Stimulated activated naive CD8-positive, alpha-beta T cell treated with anti-CD3 and anti-CD28 coated beads, Interleukin-15, Interleukin-2, amounts not matched to agents 100 ng/mL and 50 ng/mL, for 24 hours (primary cell): Measurements from ENCODE around the gene TRH.
"Not testable (repeated sequence)": the region's sequence is repeated elsewhere in the genome, so short reads cannot be mapped to it uniquely, and the experiment has no call there.

ENCODE experiments used
- H3K27ac Mint-ChIP-seq: one replicate; pipeline ENCODE4 v1.8.0; 2021; ENCODE audit warnings: mild to moderate bottlenecking, mixed read lengths
- H3K27me3 Mint-ChIP-seq: one replicate; pipeline ENCODE4 v1.8.0; 2021; ENCODE audit warnings: mixed read lengths
- H3K36me3 Mint-ChIP-seq: one replicate; pipeline ENCODE4 v1.8.0; 2021; ENCODE audit warnings: low read depth, mixed read lengths
- H3K4me1 Mint-ChIP-seq: one replicate; pipeline ENCODE4 v1.8.0; 2021; ENCODE audit warnings: low read depth, mixed read lengths
- H3K4me3 Mint-ChIP-seq: one replicate; pipeline ENCODE4 v1.8.0; 2021; ENCODE audit warnings: mild to moderate bottlenecking, mixed read lengths
- H3K9me3 Mint-ChIP-seq: one replicate; pipeline ENCODE4 v1.8.0; 2021; ENCODE audit warnings: mixed read lengths

Gene TRH

DNA sequence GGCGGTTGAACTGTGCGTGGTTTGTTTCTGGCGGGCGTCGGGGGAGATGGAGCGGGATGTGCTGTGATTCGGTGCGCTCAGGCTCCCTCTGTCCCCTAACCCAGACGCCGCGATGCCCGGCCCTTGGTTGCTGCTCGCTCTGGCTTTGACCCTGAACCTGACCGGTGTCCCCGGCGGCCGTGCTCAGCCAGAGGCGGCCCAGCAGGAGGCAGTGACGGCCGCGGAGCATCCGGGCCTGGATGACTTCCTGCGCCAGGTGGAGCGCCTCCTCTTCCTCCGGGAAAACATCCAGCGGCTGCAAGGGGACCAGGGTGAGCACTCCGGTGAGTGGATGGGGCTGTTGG, 1.2 kb downstream of the TRH start:
- Mint-ChIP-seq H3K4me3 (no peak overlapping the region), H3K36me3 (no peaks in the 10 kb centered on the region), H3K27me3 (peaks cover 45% of the 10 kb centered on the region), H3K9me3 (no peaks in the 10 kb centered on the region), H3K4me1 (peaks cover 9% of the 10 kb centered on the region), H3K27ac (no peak overlapping the region)

DNA sequence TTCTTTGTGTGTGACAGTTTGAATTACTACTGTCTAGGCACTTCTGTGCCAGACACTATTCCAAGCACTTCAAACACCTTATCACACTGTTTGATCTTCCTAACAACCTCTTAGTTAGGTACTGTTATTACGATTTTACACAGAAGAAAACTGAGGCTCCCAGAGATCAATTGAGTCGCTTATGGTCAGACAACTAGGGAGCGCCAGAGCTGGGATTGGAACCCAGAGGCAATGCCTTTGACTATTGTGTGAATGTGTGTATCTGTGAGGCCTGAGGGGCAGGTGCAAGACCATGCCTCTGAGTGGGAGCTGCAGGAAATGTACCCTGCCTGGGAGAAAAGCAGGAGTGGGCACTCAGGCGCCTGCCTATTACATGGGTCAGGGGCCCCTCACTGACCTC, 1.8 kb downstream of the TRH start:
- Mint-ChIP-seq H3K4me3 (no peak overlapping the region), H3K9me3 (no peaks in the 10 kb centered on the region), H3K27me3 (peaks cover 45% of the 10 kb centered on the region), H3K27ac (no peak overlapping the region), H3K4me1 (peaks cover 9% of the 10 kb centered on the region), H3K36me3 (no peaks in the 10 kb centered on the region)

DNA sequence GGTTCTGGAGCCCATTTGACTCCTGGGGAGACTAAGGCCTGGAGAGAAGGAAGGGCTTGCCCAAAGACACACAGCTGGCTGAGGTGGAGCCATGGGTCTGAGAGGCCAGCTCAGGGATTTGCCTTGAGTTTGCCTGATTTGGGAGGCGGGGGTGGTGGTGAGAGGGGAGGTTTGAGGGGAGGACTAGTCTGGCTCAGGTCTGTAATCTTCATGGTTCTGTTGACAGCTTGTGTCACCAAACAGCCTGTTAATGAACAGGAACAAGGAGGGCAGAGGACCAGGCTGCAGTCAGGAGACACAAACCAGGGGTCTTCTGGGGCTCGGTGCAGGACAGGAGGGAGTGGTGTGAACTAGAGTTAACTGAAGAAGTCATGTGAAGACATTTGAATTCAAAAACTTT, 3.6 kb downstream of the TRH start:
- Mint-ChIP-seq H3K27ac (no peak overlapping the region), H3K4me3 (no peak overlapping the region), H3K27me3 (peaks cover 35% of the 10 kb centered on the region), H3K9me3 (no peaks in the 10 kb centered on the region), H3K4me1 (peaks cover 9% of the 10 kb centered on the region), H3K36me3 (no peaks in the 10 kb centered on the region)

DNA sequence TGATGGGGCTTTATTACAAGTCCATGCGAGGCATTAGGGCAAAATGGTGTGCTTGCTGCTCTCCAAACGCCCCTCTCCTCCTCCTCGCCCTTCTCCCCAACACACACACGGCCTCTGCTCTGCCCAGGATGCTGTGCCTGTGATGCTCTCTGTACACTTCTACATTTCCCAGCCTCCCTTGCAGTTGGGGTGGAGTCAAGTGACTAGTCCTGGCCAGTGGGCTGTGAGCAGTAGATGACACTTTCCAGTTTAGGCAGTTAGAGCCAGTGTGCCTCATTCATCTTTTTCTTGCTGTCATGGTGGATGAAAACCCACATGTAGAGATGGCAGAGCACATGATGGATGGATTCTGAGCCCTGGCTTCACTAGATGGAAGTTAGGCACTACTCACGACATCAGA, 5.4 kb downstream of the TRH start:
- Mint-ChIP-seq H3K27me3 (peaks cover 22% of the 10 kb centered on the region), H3K4me1 (peaks cover 5% of the 10 kb centered on the region), H3K9me3 (no peaks in the 10 kb centered on the region), H3K4me3 (no peak overlapping the region), H3K27ac (no peak overlapping the region), H3K36me3 (no peaks in the 10 kb centered on the region)

DNA sequence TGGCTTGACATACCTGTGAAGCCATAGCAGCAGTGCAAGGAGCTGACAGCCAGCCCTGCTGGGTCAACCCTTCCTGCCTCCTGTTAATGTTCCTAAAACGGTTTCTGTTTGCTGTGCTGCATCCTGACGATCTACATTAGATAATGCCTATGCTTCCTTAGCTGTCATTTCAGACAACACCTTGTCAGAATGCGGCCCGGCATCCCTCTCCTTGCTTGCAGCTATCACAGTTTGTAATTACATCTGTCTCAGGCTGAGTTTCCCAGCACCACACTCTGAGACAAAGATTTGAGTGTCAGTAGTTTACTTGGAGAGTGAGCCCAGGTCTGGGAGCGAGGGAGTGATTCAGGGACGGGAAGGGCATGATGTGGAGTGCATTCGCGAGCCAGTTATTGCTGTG, 9.0 kb downstream of the TRH start:
- no peak overlapping the region for H3K4me3 Mint-ChIP-seq
- H3K36me3 Mint-ChIP-seq, result no peaks in the 10 kb centered on the region
- H3K9me3 Mint-ChIP-seq, result no peaks in the 10 kb centered on the region
- no peaks in the 10 kb centered on the region for H3K4me1 Mint-ChIP-seq
- H3K27ac Mint-ChIP-seq, result no peak overlapping the region
- no peaks in the 10 kb centered on the region for H3K27me3 Mint-ChIP-seq

DNA sequence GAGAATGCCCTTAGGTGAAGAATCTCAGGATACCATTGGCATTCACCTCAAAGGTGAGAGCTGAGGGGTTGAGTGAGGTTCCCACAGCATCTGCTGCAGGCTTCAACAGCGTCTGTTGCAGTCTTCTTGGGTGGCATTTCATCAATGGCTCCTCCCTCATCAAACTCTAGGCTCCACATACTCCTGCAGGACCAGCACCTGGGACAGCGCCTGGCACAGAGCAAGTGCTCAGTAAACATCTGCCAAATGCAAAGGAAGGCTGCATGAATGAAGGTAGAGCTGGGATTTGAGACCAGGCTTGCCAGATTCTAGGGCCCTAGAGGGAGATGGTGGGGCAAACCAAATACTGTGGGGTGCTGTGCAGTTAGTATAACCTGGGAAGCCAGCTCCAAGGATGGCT, 9.6 kb downstream of the TRH start:
- Mint-ChIP-seq H3K4me1 (no peaks in the 10 kb centered on the region), H3K36me3 (no peaks in the 10 kb centered on the region), H3K27ac (no peak overlapping the region), H3K4me3 (no peak overlapping the region), H3K27me3 (no peaks in the 10 kb centered on the region), H3K9me3 (no peaks in the 10 kb centered on the region)

DNA sequence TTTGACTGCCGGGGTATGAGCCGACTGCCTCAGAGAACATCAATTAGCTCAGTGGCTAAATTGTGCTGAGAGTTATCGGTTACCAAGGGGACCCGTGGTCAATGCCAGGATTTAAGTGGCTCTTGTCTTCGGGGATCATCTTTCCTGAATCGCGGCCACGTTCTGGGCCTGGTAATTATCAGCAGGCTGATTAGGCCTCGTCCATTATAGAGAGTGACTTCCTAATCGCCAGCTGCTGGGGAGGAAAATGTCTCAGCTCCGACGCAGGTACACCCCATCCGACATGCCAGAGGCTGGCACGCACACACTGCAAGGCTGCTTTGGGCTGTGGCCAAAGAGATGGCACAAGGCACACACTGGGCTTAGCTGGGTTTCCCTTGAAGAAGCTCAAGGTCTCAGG, 10.6 kb downstream of the TRH start:
- H3K27ac Mint-ChIP-seq, result no peak overlapping the region
- H3K27me3 Mint-ChIP-seq, result peaks cover 3% of the 10 kb centered on the region
- no peaks in the 10 kb centered on the region for H3K9me3 Mint-ChIP-seq
- H3K4me3 Mint-ChIP-seq, result no peak overlapping the region
- H3K4me1 Mint-ChIP-seq, result no peaks in the 10 kb centered on the region
- no peaks in the 10 kb centered on the region for H3K36me3 Mint-ChIP-seq

DNA sequence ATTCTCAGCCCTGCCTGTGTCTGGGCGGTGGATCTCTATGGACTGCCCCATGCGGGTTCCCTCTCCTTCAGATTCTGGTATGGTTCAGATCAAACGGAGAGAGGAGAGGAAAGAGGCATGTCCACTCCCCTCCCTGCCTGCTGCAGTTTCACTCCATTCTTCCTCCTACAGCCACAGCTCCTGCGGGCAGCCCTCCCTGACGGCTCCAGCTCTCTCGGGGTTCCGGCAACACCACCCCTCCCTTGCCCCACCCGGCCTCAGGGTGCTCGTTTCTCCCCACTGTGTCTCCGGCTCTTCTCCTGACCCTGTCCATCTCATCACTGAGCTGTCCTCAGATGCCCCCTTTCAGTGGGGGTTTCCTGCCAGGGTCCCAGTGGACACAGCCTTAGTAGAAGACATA, 13.9 kb downstream of the TRH start:
- H3K4me3 Mint-ChIP-seq, result no peak overlapping the region
- H3K27me3 Mint-ChIP-seq, result peaks cover 12% of the 10 kb centered on the region
- no peaks in the 10 kb centered on the region for H3K4me1 Mint-ChIP-seq
- no peaks in the 10 kb centered on the region for H3K36me3 Mint-ChIP-seq
- no peaks in the 10 kb centered on the region for H3K9me3 Mint-ChIP-seq
- H3K27ac Mint-ChIP-seq, result no peak overlapping the region

DNA sequence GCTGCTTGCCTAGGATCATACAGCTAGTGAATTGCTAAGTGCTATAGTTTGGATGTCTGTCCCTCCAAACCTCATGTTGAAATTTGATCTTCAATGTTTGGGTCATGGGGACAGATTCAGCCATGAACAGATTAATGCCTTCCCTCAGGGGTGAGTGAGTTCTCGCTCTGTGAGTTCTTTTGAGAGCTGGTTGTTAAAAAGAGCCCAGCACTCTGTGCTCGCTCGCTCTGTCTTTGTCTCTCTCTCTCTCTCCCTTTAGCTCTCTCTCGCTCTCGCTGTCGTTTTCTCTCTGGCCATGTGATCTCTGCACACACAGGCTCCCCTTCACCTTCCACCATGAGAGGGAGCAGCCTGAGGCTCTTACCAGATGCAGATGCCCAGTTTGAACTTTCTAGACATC, 14.9 kb downstream of the TRH start:
- H3K36me3 Mint-ChIP-seq, result no peaks in the 10 kb centered on the region
- no peak overlapping the region for H3K27ac Mint-ChIP-seq
- no peak overlapping the region for H3K4me3 Mint-ChIP-seq
- H3K4me1 Mint-ChIP-seq, result no peaks in the 10 kb centered on the region
- H3K27me3 Mint-ChIP-seq, result peaks cover 12% of the 10 kb centered on the region
- no peaks in the 10 kb centered on the region for H3K9me3 Mint-ChIP-seq

DNA sequence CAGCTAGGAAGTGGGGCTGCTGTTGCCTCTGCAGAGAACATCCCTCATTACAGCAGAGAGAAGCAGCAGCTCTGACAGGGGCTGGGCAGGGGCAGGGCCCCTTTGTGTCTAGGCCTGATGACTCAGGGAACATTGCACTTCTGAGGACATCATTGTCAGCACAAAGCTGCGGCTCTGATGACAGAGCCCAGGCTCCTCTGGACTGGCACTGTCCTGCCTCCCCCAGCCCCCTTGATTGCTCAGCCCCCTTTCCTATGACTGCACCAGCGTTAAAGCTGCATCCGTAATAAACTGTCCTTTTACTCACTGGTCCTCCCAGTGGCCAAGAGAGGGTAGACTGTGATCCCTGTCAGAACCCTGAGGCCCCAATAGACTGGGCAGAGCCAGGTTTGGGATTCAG, 18.3 kb downstream of the TRH start:
- H3K27me3 Mint-ChIP-seq, result peaks cover 12% of the 10 kb centered on the region
- no peaks in the 10 kb centered on the region for H3K4me1 Mint-ChIP-seq
- no peaks in the 10 kb centered on the region for H3K9me3 Mint-ChIP-seq
- no peak overlapping the region for H3K27ac Mint-ChIP-seq
- no peaks in the 10 kb centered on the region for H3K36me3 Mint-ChIP-seq
- H3K4me3 Mint-ChIP-seq, result no peak overlapping the region

DNA sequence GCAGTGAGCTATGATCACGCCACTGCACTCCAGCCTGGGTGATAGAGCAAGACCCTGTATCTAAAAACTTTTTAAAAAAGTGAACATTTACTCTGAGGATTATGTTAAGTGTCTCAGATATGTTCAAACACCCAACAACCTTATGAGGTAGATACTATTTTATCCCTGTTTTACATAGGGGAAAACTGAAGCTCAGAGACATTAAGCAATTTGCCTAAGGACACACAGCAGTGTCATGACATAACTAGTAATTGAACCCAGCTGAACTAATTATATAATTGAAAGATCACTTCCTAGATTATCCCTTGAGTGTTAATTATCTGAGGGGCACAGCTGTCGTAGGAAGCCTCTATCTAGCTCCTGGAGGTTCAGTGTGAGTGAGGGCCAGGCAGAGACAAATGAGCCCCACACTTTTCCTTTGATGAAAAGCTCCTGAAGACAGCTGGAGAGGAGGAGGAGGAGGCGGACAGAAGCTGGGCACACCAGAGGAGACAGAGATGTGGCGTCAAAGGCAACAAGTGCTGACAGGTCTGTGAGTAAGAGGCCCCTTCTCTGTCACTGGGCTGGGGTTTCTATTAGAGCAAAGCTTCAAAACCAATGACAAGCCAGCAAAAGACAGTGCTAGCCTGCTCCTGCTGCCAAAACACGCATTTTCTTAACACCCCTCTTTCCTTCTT, 20.5 kb downstream of the TRH start:
- no peaks in the 10 kb centered on the region for H3K4me1 Mint-ChIP-seq
- peaks cover 9% of the 10 kb centered on the region for H3K27me3 Mint-ChIP-seq
- no peaks in the 10 kb centered on the region for H3K36me3 Mint-ChIP-seq
- H3K27ac Mint-ChIP-seq, result no peak overlapping the region
- no peak overlapping the region for H3K4me3 Mint-ChIP-seq
- no peaks in the 10 kb centered on the region for H3K9me3 Mint-ChIP-seq

DNA sequence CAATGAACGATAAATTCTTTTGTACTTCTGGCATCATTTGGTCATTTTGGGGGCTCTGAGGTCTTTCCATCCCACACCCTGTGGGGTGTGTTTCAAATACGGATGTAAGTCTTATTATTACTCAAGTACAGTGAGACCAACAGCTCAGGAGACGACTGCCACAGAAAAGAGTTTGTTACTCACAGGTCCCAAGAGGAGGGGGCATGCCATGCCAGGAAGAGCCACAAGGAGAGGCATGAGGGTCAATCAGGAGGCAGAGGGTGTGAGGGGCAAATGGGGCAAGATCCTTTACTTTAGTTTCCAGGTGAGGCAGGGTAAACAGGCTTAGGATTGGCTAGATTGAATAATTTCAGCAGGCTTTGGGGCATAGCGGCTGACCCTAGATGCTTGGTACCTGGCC, 21.6 kb downstream of the TRH start:
- Mint-ChIP-seq H3K36me3 (no peaks in the 10 kb centered on the region), H3K9me3 (no peaks in the 10 kb centered on the region), H3K4me1 (no peaks in the 10 kb centered on the region), H3K27ac (no peak overlapping the region), H3K27me3 (peaks cover 9% of the 10 kb centered on the region), H3K4me3 (no peak overlapping the region)

DNA sequence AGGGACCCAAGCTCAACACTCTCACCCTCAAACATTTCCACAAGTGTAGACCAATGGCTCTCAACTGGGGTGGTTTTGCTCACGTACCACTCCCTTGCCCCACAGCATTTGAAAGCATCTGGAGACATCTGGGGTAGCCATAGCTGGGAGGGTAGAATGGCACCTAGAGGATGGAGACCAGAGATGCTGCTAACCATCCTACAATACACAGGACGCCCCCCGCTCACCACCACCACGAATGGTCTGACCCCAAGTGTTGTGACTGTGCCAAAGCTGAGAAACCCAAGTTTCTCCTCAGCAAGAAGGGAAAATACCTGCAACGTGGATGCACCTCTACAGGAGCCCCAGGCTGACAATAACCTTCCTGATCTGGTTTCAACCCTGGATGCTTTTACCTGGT, 24.7 kb downstream of the TRH start:
- H3K36me3 Mint-ChIP-seq, H3K9me3 Mint-ChIP-seq, H3K4me3 Mint-ChIP-seq, H3K4me1 Mint-ChIP-seq, H3K27ac Mint-ChIP-seq: not testable (repeated sequence)
- H3K27me3 Mint-ChIP-seq, result peaks cover 12% of the 10 kb centered on the region

DNA sequence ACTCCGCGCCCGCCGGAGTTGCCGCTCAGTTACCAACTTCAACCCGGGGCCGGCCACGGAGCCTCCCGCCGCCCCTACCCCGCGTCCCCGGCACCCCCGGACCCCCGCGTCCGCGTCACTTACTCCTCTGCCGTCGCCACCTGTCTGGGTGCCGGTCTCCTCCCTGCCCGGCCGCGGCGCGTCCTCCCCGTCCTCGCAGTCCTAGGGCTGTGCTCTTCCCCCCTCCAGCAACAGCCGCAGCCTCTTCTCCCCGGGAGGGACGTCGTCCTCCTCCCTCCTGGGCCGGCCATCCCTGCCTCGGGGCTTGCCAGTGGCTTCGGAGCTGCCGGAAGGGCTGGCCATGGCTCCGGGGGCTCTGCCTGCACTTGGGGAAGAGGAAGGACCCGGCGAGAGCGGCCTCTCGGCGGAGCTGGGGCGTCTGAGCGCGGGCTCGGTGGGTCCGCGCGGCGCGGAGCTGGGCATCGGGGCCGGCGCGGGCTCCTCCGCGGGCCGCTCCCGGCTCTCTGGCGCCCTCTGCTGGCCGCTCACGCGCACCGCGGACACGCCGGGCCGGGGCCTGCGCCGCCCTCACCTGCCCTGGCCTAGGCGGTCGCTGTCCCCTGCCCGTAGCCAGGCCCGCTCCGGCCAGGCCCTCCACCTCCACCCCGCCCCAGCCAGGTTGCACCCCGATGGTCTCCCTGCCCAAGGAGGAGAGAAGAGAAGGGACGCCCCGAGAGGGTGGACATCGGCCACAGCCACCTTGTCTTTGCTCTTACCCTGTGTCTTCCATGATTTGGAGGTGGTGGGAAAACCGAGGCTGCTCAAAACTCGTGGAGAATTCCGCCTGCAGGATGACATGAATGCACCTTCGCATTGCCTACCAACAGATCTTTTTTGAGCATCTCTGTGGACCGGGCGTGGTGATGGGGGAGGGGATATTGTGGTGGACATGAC, 28.4 kb downstream of the TRH start:
- not testable (repeated sequence) for H3K27ac Mint-ChIP-seq, H3K9me3 Mint-ChIP-seq, H3K4me3 Mint-ChIP-seq, H3K36me3 Mint-ChIP-seq, H3K4me1 Mint-ChIP-seq
- peaks cover 32% of the 10 kb centered on the region for H3K27me3 Mint-ChIP-seq

DNA sequence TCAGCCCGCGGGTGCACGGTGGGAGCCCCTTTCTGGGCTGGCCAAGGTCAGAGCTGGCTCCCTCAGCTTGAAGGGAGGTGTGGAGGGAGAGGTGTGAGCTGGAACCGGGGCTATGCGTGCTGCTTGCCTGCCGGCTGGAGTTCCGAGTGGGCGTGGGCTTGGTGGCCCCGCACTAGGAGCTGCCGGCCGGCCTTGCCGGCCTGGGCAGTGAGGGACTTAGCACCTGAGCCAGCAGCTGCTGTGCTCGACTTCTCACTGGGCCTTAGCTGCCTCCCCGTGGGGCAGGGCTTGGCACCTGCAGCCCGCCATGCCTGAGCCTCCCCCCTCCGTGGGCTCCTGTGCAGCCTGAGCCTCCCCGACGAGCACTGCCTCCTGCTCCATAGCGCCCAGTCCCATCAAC, 36.0 kb downstream of the TRH start:
- Mint-ChIP-seq H3K9me3 (no peaks in the 10 kb centered on the region), H3K4me1 (no peaks in the 10 kb centered on the region), H3K27me3 (peaks cover 12% of the 10 kb centered on the region), H3K36me3 (no peaks in the 10 kb centered on the region), H3K4me3 (no peak overlapping the region), H3K27ac (no peak overlapping the region)

DNA sequence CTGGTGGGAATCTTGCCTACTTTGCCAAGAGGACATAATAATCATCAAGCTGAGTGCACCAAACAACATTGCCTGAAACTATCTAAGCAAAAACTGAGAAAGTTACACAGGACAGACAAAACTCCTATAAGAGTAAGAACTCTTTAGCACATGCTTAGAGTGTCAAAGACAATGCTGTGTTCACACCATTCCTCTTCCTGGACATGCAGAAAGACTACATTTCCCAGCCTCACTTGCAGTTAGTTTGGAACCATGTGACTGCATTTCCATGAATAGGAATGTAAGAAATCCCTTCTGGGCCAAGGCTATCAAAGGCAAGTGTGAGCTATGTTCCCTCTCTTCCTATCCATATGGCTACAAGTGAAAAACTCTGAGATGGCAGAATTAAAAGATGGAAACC, 37.6 kb downstream of the TRH start:
- not testable (repeated sequence) for H3K27me3 Mint-ChIP-seq, H3K36me3 Mint-ChIP-seq

More for the DNA sequence above, 37.6 kb downstream of the TRH start:
- H3K4me3 Mint-ChIP-seq, H3K27ac Mint-ChIP-seq, H3K9me3 Mint-ChIP-seq, H3K4me1 Mint-ChIP-seq: not testable (repeated sequence)
